HFF-Myc (cell line): ENCODE data around the gene AIPL1.

ENCODE experiments used
- DNase-seq: peaks from one replicate; pipeline ENCODE4 v3.0.0-alpha.2; 2011; ENCODE audit warnings: low read depth; ENCODE audit errors: extremely low read depth
- H3K4me3 ChIP-seq: replicated peaks from 2 replicates; pipeline ENCODE4 v1.5.1; 2011; ENCODE audit warnings: low read depth, mild to moderate bottlenecking, control low read depth, low read length
- TF ChIP-seq, protein P1 (sequence below): IDR thresholded peaks from 2 replicates; pipeline ENCODE4 v1.5.1; 2012; ENCODE audit warnings: mild to moderate bottlenecking, low read depth, low read length, control low read depth; ENCODE audit errors: missing control alignments

AIPL1 gene

GRCh38 chr17:6428207-6428965 is 6.5 kb downstream of the AIPL1 start:
- TF ChIP-seq, protein P1, sequence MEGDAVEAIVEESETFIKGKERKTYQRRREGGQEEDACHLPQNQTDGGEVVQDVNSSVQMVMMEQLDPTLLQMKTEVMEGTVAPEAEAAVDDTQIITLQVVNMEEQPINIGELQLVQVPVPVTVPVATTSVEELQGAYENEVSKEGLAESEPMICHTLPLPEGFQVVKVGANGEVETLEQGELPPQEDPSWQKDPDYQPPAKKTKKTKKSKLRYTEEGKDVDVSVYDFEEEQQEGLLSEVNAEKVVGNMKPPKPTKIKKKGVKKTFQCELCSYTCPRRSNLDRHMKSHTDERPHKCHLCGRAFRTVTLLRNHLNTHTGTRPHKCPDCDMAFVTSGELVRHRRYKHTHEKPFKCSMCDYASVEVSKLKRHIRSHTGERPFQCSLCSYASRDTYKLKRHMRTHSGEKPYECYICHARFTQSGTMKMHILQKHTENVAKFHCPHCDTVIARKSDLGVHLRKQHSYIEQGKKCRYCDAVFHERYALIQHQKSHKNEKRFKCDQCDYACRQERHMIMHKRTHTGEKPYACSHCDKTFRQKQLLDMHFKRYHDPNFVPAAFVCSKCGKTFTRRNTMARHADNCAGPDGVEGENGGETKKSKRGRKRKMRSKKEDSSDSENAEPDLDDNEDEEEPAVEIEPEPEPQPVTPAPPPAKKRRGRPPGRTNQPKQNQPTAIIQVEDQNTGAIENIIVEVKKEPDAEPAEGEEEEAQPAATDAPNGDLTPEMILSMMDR = no peak
- DNase-seq = no peak
- no peak overlapping the region for H3K4me3 ChIP-seq

DNA sequence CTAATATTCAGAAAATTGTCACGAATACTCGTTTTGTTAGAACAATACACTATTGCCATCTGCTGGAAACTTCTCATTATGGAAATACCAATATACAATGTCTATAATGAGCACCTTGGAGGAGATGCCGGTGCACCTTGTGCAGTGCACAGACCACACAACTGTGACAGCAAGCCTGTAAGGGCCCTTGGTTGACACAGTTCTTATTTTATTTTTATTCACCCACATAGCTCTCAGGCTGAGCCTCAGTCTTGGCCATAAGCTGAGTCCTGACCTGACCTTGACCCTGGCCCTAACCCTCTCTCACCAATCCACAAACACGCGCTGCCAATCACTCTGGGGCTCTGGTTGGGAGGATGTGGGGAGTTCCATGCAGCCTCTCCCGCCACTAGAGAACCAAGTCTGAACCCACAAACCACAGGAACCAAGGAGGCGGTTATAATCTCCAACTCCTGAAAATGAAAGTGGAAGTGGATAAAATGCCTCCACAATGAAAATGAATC is 7.6 kb downstream of the AIPL1 start:
- H3K4me3 ChIP-seq = no peak overlapping the region
- TF ChIP-seq, protein P1 = no peak
- no peak for DNase-seq

- TF ChIP-seq, protein P1 = no peak
- H3K4me3 ChIP-seq = no peak overlapping the region
- no peak for DNase-seq
These were observed 8.4 kb downstream of the AIPL1 start for GRCh38 chr17:6426356-6427101.

- no peak for DNase-seq
- no peak overlapping the region for H3K4me3 ChIP-seq
- TF ChIP-seq, protein P1 = no peak
These were observed 9.5 kb downstream of the AIPL1 start for GRCh38 chr17:6425407-6425806.

- no peak overlapping the region for H3K4me3 ChIP-seq
- DNase-seq = no peak
- TF ChIP-seq, protein P1 = no peak
These were observed 11.0 kb downstream of the AIPL1 start for GRCh38 chr17:6423931-6424330.

DNA sequence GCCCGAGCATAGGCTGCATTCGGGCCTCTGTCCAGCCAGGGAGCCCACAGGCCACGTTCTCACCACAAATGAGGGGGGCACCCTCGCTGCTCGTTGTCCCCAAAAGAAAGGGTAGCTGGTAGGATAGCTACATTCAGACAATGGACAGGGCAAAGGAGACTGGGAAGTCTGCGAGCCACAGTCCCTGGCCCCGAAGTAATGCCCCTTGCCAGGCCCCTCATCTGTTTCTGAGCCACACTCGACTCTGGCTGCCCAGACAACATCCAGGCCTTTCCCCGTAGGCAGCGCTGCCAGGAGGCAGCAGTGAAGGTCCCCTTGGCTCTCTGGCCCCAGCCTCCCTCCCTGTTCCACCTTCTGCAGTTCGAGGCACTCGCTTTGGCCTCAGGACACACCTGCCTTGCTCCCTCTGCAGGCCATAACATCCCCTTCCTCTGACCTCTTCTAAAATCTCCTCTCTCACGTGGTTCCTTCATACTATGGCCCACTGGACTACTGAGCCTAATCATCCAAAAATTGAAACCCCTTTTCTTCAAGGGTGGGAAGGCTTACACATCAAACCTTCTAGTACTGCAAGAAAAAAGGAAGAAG is 12.2 kb downstream of the AIPL1 start:
- no peak for DNase-seq
- no peak overlapping the region for H3K4me3 ChIP-seq
- TF ChIP-seq, protein P1 = no peak
